Measurements from ENCODE around the gene ABI1. TPM values are rescaled to one million over a fixed set of nuclear protein-coding genes. Genes with fewer than 3 reads are reported as not detected.

ABI1 gene
- total RNA-seq, 1 donor from 2014 or later: 83.5 TPM

GRCh38 chr10:26835025-26835424 is 25.7 kb downstream of the ABI1 start:
- intact Hi-C loops (cut with micrococcal nuclease): no loop called here
- H3K9me3 Mint-ChIP-seq: peaks cover 3% of the 10 kb centered on the region
- CTCF ChIA-PET: no interaction called here
- no peak for ATAC-seq (ENCODE audit: low read depth)
- TF ChIP-seq CTCF (IDR thresholded peaks at IDR 0.05): no peak
- no peak overlapping the region for H3K4me3 Mint-ChIP-seq
- peaks cover 79% of the 10 kb centered on the region for H3K4me1 Mint-ChIP-seq
- H3K36me3 Mint-ChIP-seq (ENCODE audit: low read depth): peaks cover 46% of the 10 kb centered on the region
- no peaks in the 10 kb centered on the region for H3K27me3 Mint-ChIP-seq
- H3K27ac Mint-ChIP-seq: peak overlapping the region; percentile 32
- POLR2A ChIA-PET: interaction anchor here (0.7 kb wide), 1 partner anchor 137 kb away, joined by 5 read pairs; no protein-coding TSS in a partner anchor
- no peak for DNase-seq

- Mint-ChIP-seq H3K27ac (no peak overlapping the region), H3K9me3 (peaks cover 3% of the 10 kb centered on the region), H3K27me3 (no peaks in the 10 kb centered on the region), H3K4me1 (peaks cover 71% of the 10 kb centered on the region), H3K4me3 (no peak overlapping the region), H3K36me3 (ENCODE audit: low read depth) (peaks cover 36% of the 10 kb centered on the region)
- no peak for TF ChIP-seq CTCF (IDR thresholded peaks at IDR 0.05)
- POLR2A ChIA-PET: interaction anchor here (0.7 to 0.9 kb wide), 2 partner anchors 28 to 87 kb away, joined by 3 to 4 read pairs; no protein-coding TSS in a partner anchor
- no peak for DNase-seq
- no peak for ATAC-seq (ENCODE audit: low read depth)
- CTCF ChIA-PET: no interaction called here
- intact Hi-C loops (cut with micrococcal nuclease): no loop called here
Measured at GRCh38 chr10:26832960-26833359, 27.8 kb downstream of the ABI1 start.

- CTCF ChIA-PET: no interaction called here
Measured at GRCh38 chr10:26831936-26832335, 28.8 kb downstream of the ABI1 start.

GRCh38 chr10:26829810-26830515 is 30.8 kb downstream of the ABI1 start:
- DNase-seq (no peak), ATAC-seq (ENCODE audit: low read depth) (no peak)
- H3K27me3 Mint-ChIP-seq: no peaks in the 10 kb centered on the region
- intact Hi-C loops (cut with micrococcal nuclease): loop anchor here (2.0 kb wide), 1 partner anchor 15 kb away; no protein-coding TSS in a partner anchor
- peak overlapping the region; percentile 19 for H3K27ac Mint-ChIP-seq
- no peak for TF ChIP-seq CTCF (IDR thresholded peaks at IDR 0.05)
- peaks cover 71% of the 10 kb centered on the region for H3K4me1 Mint-ChIP-seq
- POLR2A ChIA-PET: interaction anchor here (0.6 to 0.7 kb wide), 3 partner anchors 8 to 38 kb away, joined by 3 to 4 read pairs (median 4); no protein-coding TSS in a partner anchor
- peaks cover 3% of the 10 kb centered on the region for H3K9me3 Mint-ChIP-seq
- peak overlapping the region; percentile 2 for H3K4me3 Mint-ChIP-seq
- CTCF ChIA-PET: interaction anchor here (1.7 kb wide), 1 partner anchor 495 kb away, joined by 4 read pairs; no protein-coding TSS in a partner anchor
- H3K36me3 Mint-ChIP-seq (ENCODE audit: low read depth): peaks cover 24% of the 10 kb centered on the region

More at GRCh38 chr10:26831936-26832335, 28.8 kb downstream of the ABI1 start:
- Mint-ChIP-seq H3K27me3 (no peaks in the 10 kb centered on the region), H3K36me3 (ENCODE audit: low read depth) (peaks cover 32% of the 10 kb centered on the region), H3K4me1 (peaks cover 70% of the 10 kb centered on the region), H3K27ac (no peak overlapping the region), H3K4me3 (no peak overlapping the region), H3K9me3 (peaks cover 3% of the 10 kb centered on the region)
- POLR2A ChIA-PET: no interaction called here
- TF ChIP-seq CTCF (IDR thresholded peaks at IDR 0.05): no peak
- no peak for DNase-seq
- no peak for ATAC-seq (ENCODE audit: low read depth)
- intact Hi-C loops (cut with micrococcal nuclease): loop anchor here (2.0 kb wide), 1 partner anchor 17 kb away; no protein-coding TSS in a partner anchor

- H3K27me3 Mint-ChIP-seq: no peaks in the 10 kb centered on the region
- no peak for ATAC-seq (ENCODE audit: low read depth)
Measured at GRCh38 chr10:26824015-26824690, 36.6 kb downstream of the ABI1 start.

More at GRCh38 chr10:26824015-26824690, 36.6 kb downstream of the ABI1 start:
- ChIA-PET POLR2A (interaction anchor here (0.7 kb wide), 1 partner anchor 27 kb away, joined by 5 read pairs; no protein-coding TSS in a partner anchor), CTCF (interaction anchor here (1.5 to 1.6 kb wide), 2 partner anchors 25 to 37 kb away, joined by 4 to 5 read pairs; partner anchors contain the start of gene ABI1)
- H3K27ac Mint-ChIP-seq: peak overlapping the region; percentile 41
- DNase-seq: no peak
- H3K4me1 Mint-ChIP-seq: peaks cover 69% of the 10 kb centered on the region
- H3K4me3 Mint-ChIP-seq: no peak overlapping the region
- intact Hi-C loops (cut with micrococcal nuclease): loop anchor here (5.0 kb wide), 1 partner anchor 33 kb away; no protein-coding TSS in a partner anchor
- no peak for TF ChIP-seq CTCF (IDR thresholded peaks at IDR 0.05)
- H3K9me3 Mint-ChIP-seq: no peaks in the 10 kb centered on the region
- peaks cover 35% of the 10 kb centered on the region for H3K36me3 Mint-ChIP-seq (ENCODE audit: low read depth)

All from activated B cell treated with CpG ODN at 0.5 μM for 24 hours (primary cell).